Mesenchymal stem cell (in vitro differentiated cells and primary cell): ENCODE data around the gene CCDC87.

Experiments used
- DNase-seq: peaks from one replicate; pipeline ENCODE4 v3.0.0-alpha.2; 2013
- H2AFZ ChIP-seq: one replicate; pipeline ENCODE4 v1.6.1; 2013; ENCODE audit warnings: low read depth, mild to moderate bottlenecking, control low read depth, inconsistent platforms, low read length, moderate library complexity
- H2AK5ac ChIP-seq: 2 replicates; pipeline ENCODE4 v1.6.1; 2013; ENCODE audit warnings: low read length, moderate library complexity, mild to moderate bottlenecking, inconsistent platforms; ENCODE audit not compliant: severe bottlenecking
- H2BK120ac ChIP-seq: one replicate; pipeline ENCODE4 v1.6.1; 2013; ENCODE audit warnings: low read depth, mild to moderate bottlenecking, inconsistent platforms, low read length, moderate library complexity
- H2BK12ac ChIP-seq, 2 experiments: one replicate each; pipeline ENCODE4 v1.6.1; 2013; ENCODE audit warnings: inconsistent platforms in 2 of 2, low read length in 2 of 2, mild to moderate bottlenecking in 2 of 2, moderate library complexity in 2 of 2, control low read depth in 1 of 2
- H2BK15ac ChIP-seq: one replicate; pipeline ENCODE4 v1.6.1; 2013; ENCODE audit warnings: mild to moderate bottlenecking, low read depth, inconsistent platforms; ENCODE audit not compliant: poor library complexity, severe bottlenecking
- H2BK5ac ChIP-seq: 2 replicates; pipeline ENCODE4 v1.6.1; 2013; ENCODE audit warnings: low read depth, mild to moderate bottlenecking, low read length, control low read depth, inconsistent platforms; ENCODE audit not compliant: poor library complexity, severe bottlenecking
- H3K14ac ChIP-seq, 2 experiments: one replicate each; pipeline ENCODE4 v1.6.1; 2013; ENCODE audit warnings: inconsistent platforms in 2 of 2, low read length in 2 of 2, control low read depth in 1 of 2, mild to moderate bottlenecking in 1 of 2, moderate library complexity in 1 of 2
- H3K18ac ChIP-seq, 2 experiments: one replicate each; pipeline ENCODE4 v1.6.1; 2013; ENCODE audit warnings: inconsistent platforms in 2 of 2, low read length in 2 of 2, control low read depth in 1 of 2, low read depth in 1 of 2, mild to moderate bottlenecking in 1 of 2
- H3K23ac ChIP-seq, 2 experiments: one replicate each; pipeline ENCODE4 v1.6.1; 2013; ENCODE audit warnings: inconsistent platforms in 2 of 2, low read length in 2 of 2, mild to moderate bottlenecking in 2 of 2, moderate library complexity in 2 of 2, control low read depth in 1 of 2
- H3K27ac ChIP-seq: 2 replicates; pipeline ENCODE4 v1.5.1; 2013; ENCODE audit warnings: mild to moderate bottlenecking, moderate library complexity, low read length, control low read depth, inconsistent platforms; ENCODE audit not compliant: poor library complexity, severe bottlenecking
- H3K27me3 ChIP-seq, 2 experiments: 2 replicates each; pipeline versions ENCODE4 v1.6.1 to v1.7.0; 2013; ENCODE audit warnings: low read length in 2 of 2, mild to moderate bottlenecking in 2 of 2, moderate library complexity in 2 of 2, control low read depth in 1 of 2, inconsistent platforms in 1 of 2; ENCODE audit not compliant: control insufficient read depth in 1 of 2, insufficient read depth in 1 of 2
- H3K36me3 ChIP-seq, 2 experiments: 2 replicates each; pipeline versions ENCODE4 v1.6.1 to v1.7.0; 2013; ENCODE audit warnings: low read length in 2 of 2, control low read depth in 1 of 2, inconsistent platforms in 1 of 2, low read depth in 1 of 2, mild to moderate bottlenecking in 1 of 2; ENCODE audit not compliant: insufficient read depth in 2 of 2, control insufficient read depth in 1 of 2
- H3K4ac ChIP-seq, 2 experiments: one replicate each; pipeline ENCODE4 v1.6.1; 2013; ENCODE audit warnings: inconsistent platforms in 2 of 2, low read length in 2 of 2, mild to moderate bottlenecking in 2 of 2, moderate library complexity in 2 of 2, control low read depth in 1 of 2, low read depth in 1 of 2
- H3K4me1 ChIP-seq: 2 replicates; pipeline ENCODE4 v1.6.1; 2013; ENCODE audit warnings: low read depth, low read length, control low read depth; ENCODE audit not compliant: control insufficient read depth, insufficient read depth
- H3K4me2 ChIP-seq: 2 replicates; pipeline ENCODE4 v1.6.1; 2013; ENCODE audit warnings: low read length, mild to moderate bottlenecking, inconsistent platforms; ENCODE audit not compliant: poor library complexity, severe bottlenecking
- H3K4me3 ChIP-seq, 2 experiments: 2 replicates each; pipeline versions ENCODE4 v1.5.1 to v1.7.0; 2013; ENCODE audit warnings: low read length in 2 of 2, mild to moderate bottlenecking in 2 of 2, control low read depth in 1 of 2, low read depth in 1 of 2; ENCODE audit not compliant: insufficient read depth in 1 of 2
- H3K79me1 ChIP-seq: replicated peaks from 2 replicates; pipeline ENCODE4 v1.6.1; 2013; ENCODE audit warnings: mild to moderate bottlenecking, control low read depth, low read length, inconsistent platforms; ENCODE audit not compliant: poor library complexity, severe bottlenecking
- H3K9ac ChIP-seq: 2 replicates; pipeline ENCODE4 v1.7.0; 2013; ENCODE audit warnings: mild to moderate bottlenecking, low read length, moderate library complexity
- H3K9me3 ChIP-seq: 2 replicates; pipeline ENCODE4 v1.7.0; 2013; ENCODE audit warnings: mild to moderate bottlenecking, low read length; ENCODE audit not compliant: control insufficient read depth
- H4K8ac ChIP-seq: one replicate; pipeline ENCODE4 v1.6.1; 2013; ENCODE audit warnings: inconsistent platforms, mild to moderate bottlenecking, low read length, moderate library complexity
- H4K91ac ChIP-seq: one replicate; pipeline ENCODE4 v1.6.1; 2013; ENCODE audit warnings: mild to moderate bottlenecking, low read length, inconsistent platforms
- WGBS: methylation state at CpG from one replicate; pipeline ENCODE4 v1.1.7; 2013; ENCODE audit warnings: mixed read lengths; 5-methylcytosine and 5-hydroxymethylcytosine counted together

The CCDC87 gene

GRCh38 chr11:66616379-66617154 lies 23.7 kb upstream of the CCDC87 start, which contains the start of gene RBM14:
TSS of gene RBM14 (plus strand) at chr11:66616630. CDS start at chr11:66616721, 91 bp downstream.
- Histone ChIP-seq H3K14ac (peak within 1 kb of the TSS in 1 of 2 experiments; percentile 69), H3K4ac (peak within 1 kb of the TSS; percentile 19 to 92), H3K4me1 (peaks cover 4% of the 10 kb centered on the region), H2AK5ac (no peak within 1 kb of the TSS), H2BK15ac (peak within 1 kb of the TSS; percentile 30), H3K9ac (peak within 1 kb of the TSS; percentile 99), H4K8ac (peak within 1 kb of the TSS; percentile 92), H3K79me1 (peaks cover 1% of the 10 kb centered on the region), H2AFZ (no peak within 1 kb of the TSS), H3K9me3 (no peaks in the 10 kb centered on the region), H2BK120ac (peak within 1 kb of the TSS; percentile 84), H3K27ac (peak within 1 kb of the TSS; percentile 89), H3K4me2 (peak within 1 kb of the TSS; percentile 94), H4K91ac (peak within 1 kb of the TSS; percentile 58), H2BK12ac (no peak within 1 kb of the TSS), H3K36me3 (peaks cover 4 to 17% of the 10 kb centered on the region in 2 experiments), H3K27me3 (no peaks in the 10 kb centered on the region), H2BK5ac (peak within 1 kb of the TSS; percentile 83), H3K23ac (no peak within 1 kb of the TSS), H3K4me3 (peak within 1 kb of the TSS; percentile 78 to 99), H3K18ac (peak within 1 kb of the TSS; percentile 85 to 95)
- under 1% methylated on average over 89 of the region's 90 CpGs for WGBS
- DNase-seq, result peak; percentile 100

GRCh38 chr11:66614073-66614472 lies 21.2 kb upstream of the CCDC87 start:
- no peak overlapping the region for H3K4me3 ChIP-seq
- WGBS, result 96% methylated on average over 11 of the region's 13 CpGs
- no peak overlapping the region for H3K9ac ChIP-seq
- H3K27ac ChIP-seq, result no peak overlapping the region
- H3K14ac ChIP-seq, result no peak overlapping the region
- no peak for DNase-seq
- no peak overlapping the region for H4K8ac ChIP-seq
- no peaks in the 10 kb centered on the region for H3K9me3 ChIP-seq
- peaks cover 5% of the 10 kb centered on the region for H3K4me1 ChIP-seq
- peaks cover 0 to 21% of the 10 kb centered on the region in 2 experiments for H3K36me3 ChIP-seq
- peaks cover 1% of the 10 kb centered on the region for H3K79me1 ChIP-seq
- H2BK12ac ChIP-seq, result no peak overlapping the region
- no peak overlapping the region for H3K23ac ChIP-seq
- H2BK15ac ChIP-seq, result no peak overlapping the region
- H3K27me3 ChIP-seq, result no peaks in the 10 kb centered on the region
- H2BK120ac ChIP-seq, result no peak overlapping the region
- H4K91ac ChIP-seq, result no peak overlapping the region
- no peak overlapping the region for H3K4ac ChIP-seq
- no peak overlapping the region for H3K18ac ChIP-seq
- no peak overlapping the region for H2BK5ac ChIP-seq
- H3K4me2 ChIP-seq, result no peak overlapping the region
- H2AFZ ChIP-seq, result no peak overlapping the region
- no peak overlapping the region for H2AK5ac ChIP-seq

GRCh38 chr11:66612458-66612857 lies 19.6 kb upstream of the CCDC87 start:
- no peak overlapping the region for H2AK5ac ChIP-seq
- no peak overlapping the region for H2BK5ac ChIP-seq
- H4K91ac ChIP-seq, result no peak overlapping the region
- no peak overlapping the region for H2BK120ac ChIP-seq
- H2BK12ac ChIP-seq, result no peak overlapping the region
- no peak overlapping the region for H2AFZ ChIP-seq
- no peak overlapping the region for H2BK15ac ChIP-seq
- H3K14ac ChIP-seq, result no peak overlapping the region
- H3K9me3 ChIP-seq, result no peaks in the 10 kb centered on the region
- no peak overlapping the region for H3K9ac ChIP-seq
- H3K23ac ChIP-seq, result no peak overlapping the region
- no peak overlapping the region for H3K27ac ChIP-seq
- DNase-seq, result no peak
- H3K27me3 ChIP-seq, result no peaks in the 10 kb centered on the region
- H3K79me1 ChIP-seq, result peaks cover 1% of the 10 kb centered on the region
- peaks cover 0 to 12% of the 10 kb centered on the region in 2 experiments for H3K36me3 ChIP-seq
- no peak overlapping the region for H4K8ac ChIP-seq
- H3K4ac ChIP-seq, result no peak overlapping the region
- WGBS, result 100% methylated on average over 1 of the region's 1 CpG
- no peak overlapping the region for H3K4me3 ChIP-seq
- H3K4me1 ChIP-seq, result peaks cover 5% of the 10 kb centered on the region
- no peak overlapping the region for H3K18ac ChIP-seq
- H3K4me2 ChIP-seq, result no peak overlapping the region

GRCh38 chr11:66609721-66610617 lies 17.1 kb upstream of the CCDC87 start:
- no peak overlapping the region for H4K91ac ChIP-seq
- no peaks in the 10 kb centered on the region for H3K79me1 ChIP-seq
- no peak overlapping the region for H4K8ac ChIP-seq
- no peak for DNase-seq
- no peak overlapping the region for H3K4ac ChIP-seq
- H2BK12ac ChIP-seq, result no peak overlapping the region
- no peak overlapping the region for H2AFZ ChIP-seq
- no peak overlapping the region for H3K27ac ChIP-seq
- H3K23ac ChIP-seq, result peak overlapping the region in 1 of 2 experiments; percentile 15
- H3K4me3 ChIP-seq, result no peak overlapping the region
- H3K36me3 ChIP-seq, result peaks cover 21 to 25% of the 10 kb centered on the region in 2 experiments
- H2BK120ac ChIP-seq, result no peak overlapping the region
- H3K9ac ChIP-seq, result no peak overlapping the region
- peaks cover 11% of the 10 kb centered on the region for H3K4me1 ChIP-seq
- no peak overlapping the region for H3K18ac ChIP-seq
- H2BK5ac ChIP-seq, result no peak overlapping the region
- no peaks in the 10 kb centered on the region for H3K27me3 ChIP-seq
- H2AK5ac ChIP-seq, result no peak overlapping the region
- H3K9me3 ChIP-seq, result no peaks in the 10 kb centered on the region
- H3K14ac ChIP-seq, result no peak overlapping the region
- H2BK15ac ChIP-seq, result no peak overlapping the region
- WGBS, result 88% methylated on average over 3 of the region's 4 CpGs
- H3K4me2 ChIP-seq, result no peak overlapping the region
